Stomach smooth muscle (tissue), 2 donors: Measurements from ENCODE around the gene ARSG.
"Not testable (repeated sequence)": the region's sequence is repeated elsewhere in the genome, so short reads cannot be mapped to it uniquely, and the experiment has no call there.

Source experiments
- H3K27ac ChIP-seq: one replicate; pipeline ENCODE4 v1.7.0; 2013; ENCODE audit warnings: mild to moderate bottlenecking, low read length, inconsistent platforms
- H3K27me3 ChIP-seq, 2 donors: one replicate each; pipeline ENCODE4 v1.7.0; 2013; ENCODE audit warnings: low read length in 2 of 2; ENCODE audit not compliant: insufficient read depth in 2 of 2, control insufficient read depth in 1 of 2
- H3K36me3 ChIP-seq, 2 donors: one replicate each; pipeline ENCODE4 v1.7.0; 2013; ENCODE audit warnings: low read length in 2 of 2; ENCODE audit not compliant: control insufficient read depth in 2 of 2, insufficient read depth in 2 of 2
- H3K4me1 ChIP-seq: one replicate; pipeline ENCODE4 v1.7.0; 2013; ENCODE audit warnings: low read length; ENCODE audit not compliant: control insufficient read depth, insufficient read depth
- H3K4me3 ChIP-seq, 2 donors: one replicate each; pipeline ENCODE4 v1.7.0; 2013; ENCODE audit warnings: low read length in 2 of 2
- H3K9ac ChIP-seq, 2 donors: one replicate each; pipeline ENCODE4 v1.7.0; 2013; ENCODE audit warnings: low read length in 2 of 2, mild to moderate bottlenecking in 1 of 2
- H3K9me3 ChIP-seq, 2 donors: one replicate each; pipeline ENCODE4 v1.7.0; 2013; ENCODE audit warnings: low read length in 2 of 2; ENCODE audit not compliant: control insufficient read depth in 2 of 2
- donor health status: healthy.
- donor health status: Pancreatic carcinoma.

Gene ARSG

GRCh38 chr17:68329331-68329730 is 38.0 kb downstream of the ARSG start:
- no peak overlapping the region for H3K9ac ChIP-seq

GRCh38 chr17:68331932-68332331 is 40.6 kb downstream of the ARSG start:
- H3K27ac ChIP-seq, H3K4me1 ChIP-seq, H3K9ac ChIP-seq, H3K27me3 ChIP-seq, H3K9me3 ChIP-seq, H3K36me3 ChIP-seq, H3K4me3 ChIP-seq: not testable (repeated sequence)

More at GRCh38 chr17:68329331-68329730, 38.0 kb downstream of the ARSG start:
- Histone ChIP-seq H3K9me3 (no peaks in the 10 kb centered on the region), H3K27me3 (no peaks in the 10 kb centered on the region), H3K36me3 (no peaks in the 10 kb centered on the region), H3K27ac (no peak overlapping the region), H3K4me1 (peaks cover 2% of the 10 kb centered on the region), H3K4me3 (no peak overlapping the region)

- H3K27me3 ChIP-seq, result no peaks in the 10 kb centered on the region
- no peaks in the 10 kb centered on the region for H3K36me3 ChIP-seq
- H3K9me3 ChIP-seq, result no peaks in the 10 kb centered on the region
- H3K4me3 ChIP-seq, result no peak overlapping the region
- H3K4me1 ChIP-seq, result no peaks in the 10 kb centered on the region
- H3K27ac ChIP-seq, result no peak overlapping the region
- H3K9ac ChIP-seq, result no peak overlapping the region
These were observed 43.1 kb downstream of the ARSG start for GRCh38 chr17:68334393-68334792.

GRCh38 chr17:68341482-68341881 is 50.2 kb downstream of the ARSG start:
- no peaks in the 10 kb centered on the region for H3K4me1 ChIP-seq
- H3K36me3 ChIP-seq, result no peaks in the 10 kb centered on the region
- H3K9ac ChIP-seq, result no peak overlapping the region
- H3K4me3 ChIP-seq, result no peak overlapping the region
- no peak overlapping the region for H3K27ac ChIP-seq
- H3K9me3 ChIP-seq, result no peaks in the 10 kb centered on the region
- H3K27me3 ChIP-seq, result no peaks in the 10 kb centered on the region

- Histone ChIP-seq H3K4me3 (no peak overlapping the region), H3K9ac (no peak overlapping the region), H3K4me1 (no peaks in the 10 kb centered on the region), H3K36me3 (no peaks in the 10 kb centered on the region), H3K27ac (no peak overlapping the region), H3K27me3 (no peaks in the 10 kb centered on the region), H3K9me3 (no peaks in the 10 kb centered on the region)
These were observed 52.7 kb downstream of the ARSG start for GRCh38 chr17:68343976-68344375.

- H3K36me3 ChIP-seq, result no peaks in the 10 kb centered on the region
- no peaks in the 10 kb centered on the region for H3K27me3 ChIP-seq
- H3K4me3 ChIP-seq, result no peak overlapping the region
- H3K4me1 ChIP-seq, result no peaks in the 10 kb centered on the region
- no peaks in the 10 kb centered on the region for H3K9me3 ChIP-seq
- no peak overlapping the region for H3K27ac ChIP-seq
- no peak overlapping the region for H3K9ac ChIP-seq
These were observed 53.4 kb downstream of the ARSG start for GRCh38 chr17:68344701-68345136.

GRCh38 chr17:68346448-68346847 is 55.2 kb downstream of the ARSG start:
- Histone ChIP-seq H3K27me3 (no peaks in the 10 kb centered on the region), H3K4me1 (no peaks in the 10 kb centered on the region), H3K36me3 (no peaks in the 10 kb centered on the region), H3K4me3 (no peak overlapping the region), H3K9me3 (no peaks in the 10 kb centered on the region), H3K27ac (no peak overlapping the region), H3K9ac (no peak overlapping the region)

GRCh38 chr17:68347380-68347779 is 56.1 kb downstream of the ARSG start:
- H3K27ac ChIP-seq, result no peak overlapping the region
- no peaks in the 10 kb centered on the region for H3K9me3 ChIP-seq
- H3K36me3 ChIP-seq, result no peaks in the 10 kb centered on the region
- no peak overlapping the region for H3K9ac ChIP-seq
- no peaks in the 10 kb centered on the region for H3K27me3 ChIP-seq
- H3K4me3 ChIP-seq, result no peak overlapping the region
- no peaks in the 10 kb centered on the region for H3K4me1 ChIP-seq

- H3K9ac ChIP-seq, result no peak overlapping the region
- H3K27me3 ChIP-seq, result no peaks in the 10 kb centered on the region
- H3K4me3 ChIP-seq, result no peak overlapping the region
- H3K9me3 ChIP-seq, result no peaks in the 10 kb centered on the region
- H3K27ac ChIP-seq, result no peak overlapping the region
- no peaks in the 10 kb centered on the region for H3K4me1 ChIP-seq
- no peaks in the 10 kb centered on the region for H3K36me3 ChIP-seq
These were observed 57.9 kb downstream of the ARSG start for GRCh38 chr17:68349157-68349556.

- Histone ChIP-seq H3K9ac (no peak overlapping the region), H3K36me3 (peaks cover 0 to under 1% of the 10 kb centered on the region in 2 donors), H3K9me3 (no peaks in the 10 kb centered on the region), H3K4me3 (no peak overlapping the region), H3K27me3 (no peaks in the 10 kb centered on the region), H3K27ac (no peak overlapping the region), H3K4me1 (no peaks in the 10 kb centered on the region)
These were observed 60.1 kb downstream of the ARSG start for GRCh38 chr17:68351395-68351794.

- Histone ChIP-seq H3K9me3 (no peaks in the 10 kb centered on the region), H3K9ac (no peak overlapping the region), H3K4me3 (no peak overlapping the region), H3K36me3 (peaks cover 0 to 5% of the 10 kb centered on the region in 2 donors), H3K4me1 (no peaks in the 10 kb centered on the region), H3K27me3 (no peaks in the 10 kb centered on the region), H3K27ac (no peak overlapping the region)
These were observed 60.7 kb downstream of the ARSG start for GRCh38 chr17:68352041-68352440.
